GM08714 (cell line): Measurements from ENCODE around the gene ALDH1A2.
"Not testable (repeated sequence)": the region's sequence is repeated elsewhere in the genome, so short reads cannot be mapped to it uniquely, and the experiment has no call there.

Source experiments
- H3K4me3 ChIP-seq: fragments of 200-500 bp; sonication (Bioruptor generic); 2 replicates; pipeline ENCODE4 v1.5.1; 2014; ENCODE audit warnings: mild to moderate bottlenecking, low read length, inconsistent platforms
- ZNF274 ChIP-seq: IDR thresholded peaks from 2 replicates; pipeline ENCODE4 v1.6.1; 2012; ENCODE audit warnings: mild to moderate bottlenecking, low read depth, low read length

Gene ALDH1A2

DNA sequence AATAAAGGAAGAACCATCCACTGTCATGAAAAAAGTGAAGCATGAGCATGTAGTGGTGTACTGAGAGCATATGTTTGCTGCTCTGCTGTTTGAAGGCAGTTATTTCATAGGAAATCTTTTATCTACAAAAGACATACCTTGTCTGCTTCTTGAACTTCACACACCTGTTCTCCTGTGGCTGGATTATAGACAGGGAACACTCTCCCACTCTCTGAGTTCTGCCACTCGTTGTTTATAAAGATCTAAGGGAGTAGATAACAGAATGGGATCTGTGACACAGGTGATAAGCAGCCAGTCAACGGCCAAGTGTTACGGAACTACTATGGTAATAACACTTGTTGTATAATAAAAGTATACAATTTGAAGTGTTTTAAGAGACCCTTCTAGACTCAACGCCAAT, 51.5 kb downstream of the ALDH1A2 start:
- no peak overlapping the region for H3K4me3 ChIP-seq
- TF ChIP-seq ZNF274: no peak

DNA sequence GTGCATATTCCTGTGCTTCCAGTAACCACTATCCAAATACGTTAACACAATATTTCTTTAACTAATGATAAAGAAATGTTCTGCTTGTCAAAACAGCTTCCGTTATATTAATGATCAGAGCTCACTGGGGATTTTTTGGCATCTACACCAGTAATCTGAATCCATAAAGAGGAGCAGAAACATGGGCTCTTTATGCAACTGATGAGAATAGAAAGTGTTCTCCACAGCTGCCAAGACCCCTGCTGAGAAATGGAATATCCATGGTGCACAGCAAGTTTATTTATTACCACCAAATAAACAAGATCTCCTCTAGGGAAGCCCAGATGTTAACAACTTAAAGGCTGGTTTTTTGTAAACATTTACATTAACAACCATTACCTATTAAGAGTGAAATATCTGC, 54.5 kb downstream of the ALDH1A2 start:
- no peak overlapping the region for H3K4me3 ChIP-seq
- TF ChIP-seq ZNF274: no peak

DNA sequence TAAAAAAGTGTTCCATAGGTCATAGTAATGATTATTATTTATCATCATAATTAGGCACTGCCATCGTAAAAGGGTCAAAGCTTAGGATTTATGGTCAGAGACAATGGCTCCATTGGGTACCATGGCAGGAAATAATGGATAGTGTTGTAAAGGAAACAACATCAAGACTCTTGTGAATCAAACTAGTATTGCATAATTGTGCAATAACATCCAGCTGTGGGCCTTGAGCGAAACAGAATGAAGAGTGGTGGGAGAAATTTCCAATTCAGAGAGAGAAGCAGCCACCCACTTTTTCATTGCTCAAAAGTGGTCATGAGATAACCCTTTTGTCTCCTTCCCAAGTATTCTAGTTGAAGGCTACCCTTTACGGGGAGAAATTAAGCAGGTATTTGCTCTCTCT, 61.7 kb downstream of the ALDH1A2 start:
- H3K4me3 ChIP-seq: no peak overlapping the region
- TF ChIP-seq ZNF274: no peak

DNA sequence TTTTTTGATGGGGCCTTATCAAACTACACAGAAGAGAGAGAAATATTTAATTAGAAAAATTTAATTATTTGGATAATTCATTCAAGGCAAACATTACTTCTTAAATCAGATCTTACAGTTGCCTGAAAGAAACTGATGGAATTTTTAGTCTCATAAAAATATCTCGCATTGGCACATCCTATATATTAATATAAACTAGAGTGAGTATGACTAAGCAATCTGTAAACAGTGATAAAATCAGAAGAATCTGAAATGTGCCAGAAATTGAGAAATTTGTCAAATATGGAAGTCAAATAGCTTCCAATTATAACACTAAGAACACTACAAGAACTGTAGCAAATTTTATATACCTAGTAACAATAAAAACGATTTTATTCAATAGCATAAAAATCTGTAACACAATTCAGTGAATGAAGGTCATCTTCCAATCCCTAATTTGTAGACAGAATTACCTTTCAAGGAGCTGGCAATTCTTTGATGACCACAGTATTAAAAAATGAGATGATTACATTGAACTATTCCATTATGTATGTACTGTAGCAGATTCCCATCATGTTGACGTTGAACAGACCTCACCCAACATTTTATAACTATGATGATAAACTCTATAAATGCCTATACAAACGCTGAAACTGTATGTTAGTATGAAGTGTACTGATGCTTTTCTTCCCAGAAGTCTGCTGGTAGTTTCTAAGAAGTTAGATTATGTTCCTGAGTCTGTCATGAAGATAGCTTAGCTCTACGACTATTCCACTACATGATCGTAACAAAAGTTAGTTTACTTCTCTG, 63.0 kb downstream of the ALDH1A2 start:
- TF ChIP-seq ZNF274: no peak
- no peak overlapping the region for H3K4me3 ChIP-seq

GRCh38 chr15:57999699-58000098, 65.8 kb downstream of the ALDH1A2 start:
- not testable (repeated sequence) for H3K4me3 ChIP-seq

- TF ChIP-seq ZNF274: no peak
- H3K4me3 ChIP-seq: no peak overlapping the region
Measured at GRCh38 chr15:57996561-57996960, 69.0 kb downstream of the ALDH1A2 start.

GRCh38 chr15:57994221-57995049, 71.1 kb downstream of the ALDH1A2 start:
- TF ChIP-seq ZNF274: no peak
- no peak overlapping the region for H3K4me3 ChIP-seq

DNA sequence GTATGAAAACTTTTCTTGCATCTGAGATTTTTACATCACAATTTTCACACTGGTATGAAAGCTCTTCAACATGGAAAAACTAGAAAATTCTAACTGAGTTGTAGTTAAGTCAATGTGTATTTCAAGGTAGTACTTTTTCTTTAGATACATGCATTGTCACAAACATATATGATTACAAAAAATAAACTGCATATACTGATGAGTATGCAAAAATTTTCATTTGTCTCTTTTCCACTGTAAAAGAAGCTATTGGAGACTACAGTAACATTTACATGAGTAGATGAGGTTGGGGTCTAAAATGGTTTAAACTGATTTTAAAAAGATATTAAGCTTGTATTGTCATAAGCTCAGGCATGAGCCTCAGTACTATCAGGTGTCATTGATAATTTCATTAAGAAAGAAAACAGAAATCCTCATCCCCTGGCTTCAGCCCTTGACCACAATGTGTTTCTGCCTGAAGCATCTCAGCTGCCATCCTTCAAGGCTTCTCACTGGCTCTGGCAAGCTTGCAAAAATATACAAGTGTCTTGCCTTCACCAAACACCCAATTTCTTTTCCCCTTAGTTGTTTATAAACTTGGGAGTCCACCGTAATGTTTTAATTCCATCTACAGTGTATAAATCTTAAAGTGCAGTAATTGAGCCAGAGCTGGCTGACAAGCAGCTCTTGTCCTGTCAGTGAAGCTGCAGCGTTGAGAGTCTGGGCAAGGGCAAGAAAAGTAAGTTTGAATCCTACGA, 71.9 kb downstream of the ALDH1A2 start:
- no peak overlapping the region for H3K4me3 ChIP-seq

DNA sequence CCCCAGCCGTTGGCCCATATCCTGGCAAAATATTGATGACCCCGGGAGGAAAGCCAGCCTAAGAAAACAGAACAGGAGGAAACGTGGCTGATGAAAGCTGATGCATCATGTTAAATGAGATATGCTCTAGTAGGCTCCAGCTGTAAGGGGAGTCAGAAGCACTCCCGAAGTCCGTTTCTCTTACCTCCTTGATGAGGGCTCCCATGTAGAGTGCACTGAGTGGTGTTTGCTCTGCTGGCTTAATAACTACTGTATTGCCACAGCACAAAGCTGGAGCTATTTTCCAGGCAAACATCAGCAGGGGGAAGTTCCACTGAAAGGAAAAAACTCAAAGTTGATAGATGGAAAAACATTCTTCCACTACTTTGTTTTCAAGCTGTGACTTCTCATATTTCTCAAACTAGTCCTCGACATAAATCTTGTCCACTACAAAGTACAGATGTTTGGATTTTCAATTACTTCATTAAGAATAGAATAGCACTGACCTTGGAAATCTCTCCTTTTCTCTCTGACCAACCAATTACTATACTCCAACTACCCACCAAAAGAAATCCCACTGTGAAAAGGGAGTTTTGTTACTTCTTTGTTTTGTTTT, 72.7 kb downstream of the ALDH1A2 start:
- H3K4me3 ChIP-seq: no peak overlapping the region
- no peak for TF ChIP-seq ZNF274

More for the DNA sequence above, 71.9 kb downstream of the ALDH1A2 start:
- TF ChIP-seq ZNF274: no peak

GRCh38 chr15:57973534-57973933, 92.0 kb downstream of the ALDH1A2 start:
- TF ChIP-seq ZNF274: no peak
- no peak overlapping the region for H3K4me3 ChIP-seq

DNA sequence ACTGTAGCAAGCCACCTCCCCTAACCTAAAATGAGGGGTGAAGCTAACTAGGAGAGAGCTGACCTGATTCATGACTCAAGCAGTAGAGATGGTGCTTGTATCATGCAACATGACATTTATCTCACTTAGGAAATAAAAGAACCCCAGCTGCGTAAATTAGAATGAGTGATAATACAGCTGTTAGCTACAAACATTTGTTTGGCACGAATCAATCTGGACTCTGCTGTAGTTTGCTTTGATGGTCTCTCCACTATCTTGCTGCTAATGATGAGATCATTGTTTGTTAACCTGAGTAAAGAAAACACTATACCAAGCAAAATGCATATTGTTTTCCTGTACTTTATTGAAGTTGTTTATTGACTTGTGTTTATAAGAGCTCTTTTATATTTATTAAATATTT, 92.6 kb downstream of the ALDH1A2 start:
- H3K4me3 ChIP-seq: no peak overlapping the region
- no peak for TF ChIP-seq ZNF274

DNA sequence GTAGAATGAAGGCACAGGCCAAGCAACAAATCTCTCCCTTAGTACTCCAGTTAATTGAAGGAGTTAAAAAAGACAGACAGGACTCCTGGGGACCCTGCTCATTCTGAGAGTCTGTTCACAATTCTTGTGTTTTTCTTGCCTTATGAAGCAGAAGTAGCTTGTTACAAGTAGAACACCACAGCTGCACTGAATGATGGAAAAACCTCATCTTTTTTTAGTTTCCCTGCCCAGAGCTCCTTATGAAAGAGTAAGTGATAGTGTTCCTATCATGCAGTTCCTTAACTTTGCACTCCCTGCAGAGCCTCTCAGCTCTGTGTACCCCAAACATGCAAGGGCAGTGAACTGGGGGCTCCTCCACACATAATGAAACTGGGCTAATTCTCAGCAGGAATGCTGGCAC, 95.5 kb downstream of the ALDH1A2 start:
- no peak for TF ChIP-seq ZNF274
- H3K4me3 ChIP-seq: no peak overlapping the region

DNA sequence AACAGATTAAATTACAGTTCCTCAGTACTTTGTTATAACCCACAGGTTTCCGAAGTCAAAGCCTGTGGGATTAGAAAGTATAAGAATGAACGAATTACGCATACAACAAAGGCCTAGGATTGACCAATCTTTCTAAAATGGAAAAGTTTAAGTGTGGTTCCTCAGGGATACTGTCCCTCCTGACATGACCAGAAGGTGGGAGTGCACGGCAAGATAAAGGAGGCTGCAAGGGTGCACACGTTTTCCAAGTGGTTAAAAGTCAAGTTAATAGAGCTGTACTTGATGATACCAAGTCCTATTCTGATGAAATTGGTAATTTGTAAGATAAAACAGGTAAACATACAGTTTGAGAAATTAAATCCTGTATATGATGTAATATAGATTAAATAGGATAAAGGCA, 96.2 kb downstream of the ALDH1A2 start:
- no peak overlapping the region for H3K4me3 ChIP-seq
- no peak for TF ChIP-seq ZNF274

GRCh38 chr15:57962887-57963286, 102.6 kb downstream of the ALDH1A2 start:
- TF ChIP-seq ZNF274: no peak
- H3K4me3 ChIP-seq: no peak overlapping the region
